Measurements from ENCODE around the gene SPATA21. TPM values are rescaled to one million over a fixed set of nuclear protein-coding genes. Genes with fewer than 3 reads are reported as not detected.

SPATA21 gene
- total RNA-seq, 1 experiment from 2014 or later: not detected

DNA sequence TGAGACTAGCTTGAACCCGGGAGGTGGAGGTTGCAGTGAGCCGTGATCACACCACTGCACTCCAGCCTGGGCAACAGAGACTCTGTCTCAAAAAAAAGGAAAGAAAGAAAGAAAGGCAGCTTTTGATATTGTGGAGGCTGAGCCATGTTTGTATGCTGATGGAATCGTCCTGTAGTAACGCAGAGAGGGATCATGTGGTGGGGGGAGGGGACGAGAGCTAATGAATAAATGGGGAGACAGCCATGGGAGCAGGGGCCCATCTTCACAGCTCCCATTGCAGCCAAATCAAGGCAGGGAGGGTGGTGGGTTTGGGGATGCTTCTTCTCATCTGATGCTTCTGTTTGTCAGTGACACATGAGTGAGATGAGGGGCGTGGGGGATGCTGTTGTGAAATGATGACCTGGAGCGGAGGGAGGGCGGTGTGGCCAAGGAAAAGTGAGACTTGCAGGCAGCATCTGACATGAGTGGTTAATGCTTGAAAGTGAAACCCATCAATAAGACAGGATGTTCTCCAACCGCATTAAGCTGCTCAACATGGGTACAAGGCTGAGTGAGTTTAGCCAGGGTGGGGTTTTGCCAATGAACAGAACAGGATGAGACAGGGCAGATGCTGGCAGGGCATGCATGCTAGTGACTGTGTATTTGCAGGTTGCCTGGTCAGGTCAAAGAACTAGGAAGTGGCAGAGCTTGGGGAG is 16.7 kb downstream of the SPATA21 start:
- Histone ChIP-seq H3K4ac (ENCODE audit: low read depth, low read length) (no peak overlapping the region), H2AFZ (ENCODE audit: low read length) (no peak overlapping the region), H3K18ac (ENCODE audit: insufficient read length, low read depth, low read length) (no peak overlapping the region)

More for the DNA sequence above, 16.7 kb downstream of the SPATA21 start:
- Histone ChIP-seq H3K23ac (ENCODE audit: insufficient read length, low read depth, low read length) (no peak overlapping the region), H3K9me3 (ENCODE audit: control insufficient read depth, low read depth, low read length) (no peaks in the 10 kb centered on the region), H3K56ac (ENCODE audit: insufficient read length, low read depth, low read length) (no peak overlapping the region), H3K4me2 (ENCODE audit: insufficient read depth, insufficient read length, low read length) (no peak overlapping the region), H3K4me1 (ENCODE audit: insufficient read depth, low read length) (peaks cover 3% of the 10 kb centered on the region; the same call in 1 of the 2 replicates), H4K8ac (replicated peaks; ENCODE audit: insufficient read length, low read depth, low read length) (no peak overlapping the region), H3T11ph (ENCODE audit: low read length) (no peak overlapping the region), H2BK120ac (ENCODE audit: low read depth, low read length, poor library complexity, severe bottlenecking) (no peak overlapping the region), H3K27me3 (ENCODE audit: insufficient read depth, low read length) (no peaks in the 10 kb centered on the region; the same call in 1 of the 2 replicates), H4K20me1 (ENCODE audit: control insufficient read depth, insufficient read depth, insufficient read length) (no peaks in the 10 kb centered on the region), H4K91ac (ENCODE audit: insufficient read length, low read depth, low read length) (no peak overlapping the region), H3K27ac (ENCODE audit: insufficient read length, low read depth, low read length) (no peak overlapping the region), H3K14ac (ENCODE audit: insufficient read depth, low read length) (no peak overlapping the region), H3K9ac (ENCODE audit: extremely low read depth, insufficient read length, low read length) (no peak overlapping the region), H2BK5ac (ENCODE audit: insufficient read length, low read length) (no peak overlapping the region), H2BK12ac (ENCODE audit: insufficient read length, low read depth, low read length) (no peak overlapping the region), H3K23me2 (ENCODE audit: insufficient read length, low read depth, low read length, poor library complexity, severe bottlenecking) (no peaks in the 10 kb centered on the region), H3K79me1 (ENCODE audit: insufficient read depth, low read depth, low read length, poor library complexity, severe bottlenecking) (no peaks in the 10 kb centered on the region), H2BK20ac (ENCODE audit: low read depth, low read length, poor library complexity, severe bottlenecking) (no peak overlapping the region), H2BK15ac (ENCODE audit: low read depth, low read length) (no peak overlapping the region), H4K5ac (ENCODE audit: insufficient read length, low read depth, low read length) (no peak overlapping the region), H2AK5ac (ENCODE audit: insufficient read length, low read length) (no peak overlapping the region), H3K79me2 (ENCODE audit: insufficient read depth, low read length) (no peaks in the 10 kb centered on the region)
- TF ChIP-seq CTCF (conservative IDR thresholded peaks at IDR 0.05): no peak
- WGBS (ENCODE audit: extremely low coverage, insufficient read length, low lambda C conversion rate): no CpG with 5 or more reads among the region's 9 CpGs
- H3K9me3 Mint-ChIP-seq: no peaks in the 10 kb centered on the region
- DNase-seq: no peak
- peaks cover 9% of the 10 kb centered on the region; the same call in 1 of the 2 replicates for H3K27me3 Mint-ChIP-seq (ENCODE audit: low read depth)
- H3K4me3 Mint-ChIP-seq: no peak overlapping the region; a peak in 1 of 5 replicates
- H3K27ac Mint-ChIP-seq: peak overlapping the region in 1 of 3 experiments; percentile 34; a peak in 1 of 7 replicates
- H3K4me1 Mint-ChIP-seq: peaks cover 13% of the 10 kb centered on the region in 2 experiments
- H3K36me3 Mint-ChIP-seq (ENCODE audit: insufficient read depth in 1 of 3, low read depth in 3 of 3): no peaks in the 10 kb centered on the region
